SW 1271 (cell line): ENCODE data around the gene TMEFF1.
"Not testable (repeated sequence)": the region's sequence is repeated elsewhere in the genome, so short reads cannot be mapped to it uniquely, and the experiment has no call there.

Source experiments
- DNase-seq, 2 experiments: peaks; one replicate each; lab custom pipeline; 2025; lab: John Stamatoyannopoulos, UW

Gene TMEFF1

DNA sequence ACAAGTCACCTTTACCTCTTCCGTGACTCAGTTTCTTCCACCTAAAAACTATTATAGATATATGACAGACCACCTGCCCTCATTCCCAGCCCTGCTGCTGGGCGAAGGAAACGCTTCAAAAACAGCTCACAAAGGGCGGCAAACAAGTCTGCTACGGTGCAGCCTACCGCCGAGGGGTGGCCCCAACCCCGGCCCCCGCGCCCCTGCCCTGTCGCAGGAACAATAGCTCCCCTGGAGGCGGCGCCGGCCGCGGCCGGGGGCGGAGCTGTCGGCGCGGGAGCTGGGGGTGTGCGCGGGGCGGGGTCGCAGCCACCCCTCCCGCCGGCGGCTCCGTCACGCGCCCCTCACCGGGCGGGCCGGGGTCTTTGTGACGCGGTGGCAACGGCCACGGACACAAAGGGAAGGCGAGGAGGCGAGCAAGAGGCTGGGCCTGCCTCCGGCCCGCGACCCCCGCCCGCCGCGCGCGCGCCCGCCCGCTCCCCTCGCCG is at the start of gene TMEFF1:
Gene TMEFF1 (plus strand): TSS at position 362 of the 488 bp plus-strand sequence. CDS start 396 bp downstream, outside the sequence.
- DNase-seq, result no peak

DNA sequence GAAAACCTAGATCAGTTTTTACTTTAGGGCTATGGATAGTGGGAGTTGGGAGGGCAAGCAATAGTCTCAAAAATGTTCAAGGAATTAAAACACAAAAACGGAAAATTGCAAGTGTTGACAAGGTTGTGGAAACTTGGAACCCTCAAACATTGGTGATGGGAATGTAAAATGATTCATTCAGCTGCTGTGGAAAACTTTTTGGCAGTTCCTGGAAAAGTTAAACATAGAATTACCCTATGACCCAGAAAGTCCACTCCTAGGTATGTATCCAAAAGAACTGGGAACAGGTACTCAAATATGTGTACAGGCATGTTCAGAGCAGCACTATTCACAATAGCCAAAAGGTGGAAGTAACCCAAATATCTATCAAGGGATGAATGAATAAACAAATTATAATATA is 47.2 kb upstream of the TMEFF1 start:
- no peak for DNase-seq

- DNase-seq, result peak in 1 of 2 experiments; percentile 44
These were observed 46.8 kb upstream of the TMEFF1 start for GRCh38 chr9:100426189-100426529.

DNA sequence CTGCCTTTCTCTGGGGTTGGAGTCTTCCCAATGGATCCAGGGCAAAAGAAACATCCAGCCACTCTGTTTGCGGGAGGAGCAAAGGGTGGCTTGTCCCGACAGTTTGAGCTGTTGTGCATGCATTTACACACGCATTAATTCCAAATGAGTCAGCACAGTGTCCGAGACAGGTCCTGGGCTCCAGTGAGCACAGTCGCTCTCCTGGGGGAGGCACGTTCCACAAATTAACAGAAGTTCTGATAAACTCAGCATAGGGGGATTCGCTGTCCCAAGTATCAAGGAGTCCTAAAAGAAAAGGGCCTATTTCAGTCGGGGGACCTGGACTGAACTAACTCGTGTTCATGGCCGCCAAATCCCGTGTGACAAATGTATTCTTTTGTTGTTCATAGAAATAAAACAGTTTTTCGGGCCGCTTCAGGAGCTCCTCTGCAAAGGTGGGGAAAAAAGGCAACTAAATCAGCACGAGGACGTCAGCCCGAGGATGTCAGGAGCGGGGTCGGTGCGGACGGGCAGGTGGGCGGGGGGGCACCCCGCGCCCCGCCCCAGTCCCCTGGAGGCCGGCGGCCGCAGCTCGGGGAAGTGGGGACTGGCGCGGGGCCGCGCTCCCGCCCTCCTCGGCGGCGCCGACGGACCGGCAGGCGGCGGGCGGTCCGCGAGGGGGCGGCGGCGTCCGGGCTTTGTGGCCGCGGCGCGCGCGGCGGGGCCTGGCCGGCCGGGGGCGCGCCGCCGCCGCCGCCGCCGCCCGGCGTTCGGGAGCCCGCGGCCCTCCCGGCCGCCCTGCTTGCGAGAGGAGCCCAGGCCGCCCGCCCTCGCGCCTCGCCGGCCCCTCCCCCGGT is 46.2 kb upstream of the TMEFF1 start, which contains the start of gene MSANTD3:
Gene MSANTD3 (plus strand): TSS at position 614 of the 836 bp plus-strand sequence. CDS start 14,796 bp downstream, outside the sequence.
- DNase-seq, result peak; percentile 60 to 74

- DNase-seq, result peak; percentile 73 to 75
These were observed 45.3 kb upstream of the TMEFF1 start for GRCh38 chr9:100427366-100428263.

DNA sequence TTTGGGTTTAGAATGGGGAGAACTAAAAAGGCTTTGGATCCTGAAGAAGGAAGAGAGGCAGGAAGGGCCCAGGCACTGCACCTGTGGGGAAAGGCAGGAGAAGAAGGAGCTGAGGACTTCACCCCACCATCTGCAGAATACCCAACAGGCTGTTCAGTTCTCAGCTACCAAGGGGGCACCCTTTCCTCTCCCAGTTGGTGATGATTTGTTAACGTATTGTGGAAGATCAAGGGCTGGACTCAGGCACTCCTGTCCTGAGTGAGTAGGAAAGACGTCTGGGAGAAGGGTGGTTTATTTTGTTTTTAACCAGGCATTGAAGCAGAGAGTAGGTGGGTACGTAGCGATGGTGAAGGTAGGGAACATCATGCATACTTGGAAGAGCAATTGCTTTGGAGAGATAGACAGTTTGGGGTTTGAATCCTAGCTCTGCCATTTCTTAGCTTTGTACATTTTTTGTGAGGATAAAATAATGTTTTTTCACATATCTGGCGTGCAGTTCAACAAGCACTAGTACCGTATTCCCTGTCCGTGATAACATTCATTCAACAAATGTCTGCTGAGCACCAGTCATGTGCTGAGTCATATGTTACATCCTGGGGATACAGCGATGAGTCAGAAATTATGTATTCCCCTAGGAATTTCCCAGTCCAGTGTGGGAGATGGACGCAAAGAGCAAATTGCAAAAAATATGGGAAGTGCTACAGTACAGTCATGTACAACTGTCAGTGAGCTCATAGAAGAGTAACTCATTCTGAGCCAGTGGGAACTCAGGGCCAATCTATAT is 43.9 kb upstream of the TMEFF1 start:
- peak; percentile 92 to 99 for DNase-seq

DNA sequence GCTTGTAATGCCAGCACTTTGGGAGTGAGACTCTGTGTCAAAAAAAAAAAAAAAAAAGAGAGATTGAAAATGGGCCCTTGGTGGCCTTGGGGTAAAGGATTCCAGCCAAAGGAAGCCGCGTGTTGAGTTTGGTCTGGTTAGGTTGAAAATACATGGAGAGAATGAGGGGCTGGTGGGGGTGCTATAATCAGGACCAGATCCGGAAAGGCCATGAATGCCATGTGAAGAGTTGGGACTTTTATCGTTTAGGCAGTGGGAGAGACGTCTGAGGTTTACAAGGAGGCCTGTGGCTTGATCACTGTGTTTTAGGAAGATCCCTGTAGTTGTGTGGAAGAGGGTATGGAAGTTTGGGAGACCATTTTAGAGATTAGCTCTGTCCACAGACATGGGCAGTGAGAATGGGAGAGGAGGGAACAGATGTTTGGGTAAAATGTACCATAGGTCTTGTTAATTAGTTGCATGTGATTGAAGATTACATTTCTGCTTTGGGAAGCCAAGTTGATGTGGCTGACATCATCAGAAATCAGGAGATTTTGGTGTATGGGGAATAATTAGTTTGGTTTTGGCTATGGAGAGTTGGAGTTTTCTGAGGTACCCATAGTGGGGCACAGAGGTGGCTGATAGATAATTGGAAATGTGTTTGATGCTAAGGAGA is 42.5 kb upstream of the TMEFF1 start:
- no peak for DNase-seq

DNA sequence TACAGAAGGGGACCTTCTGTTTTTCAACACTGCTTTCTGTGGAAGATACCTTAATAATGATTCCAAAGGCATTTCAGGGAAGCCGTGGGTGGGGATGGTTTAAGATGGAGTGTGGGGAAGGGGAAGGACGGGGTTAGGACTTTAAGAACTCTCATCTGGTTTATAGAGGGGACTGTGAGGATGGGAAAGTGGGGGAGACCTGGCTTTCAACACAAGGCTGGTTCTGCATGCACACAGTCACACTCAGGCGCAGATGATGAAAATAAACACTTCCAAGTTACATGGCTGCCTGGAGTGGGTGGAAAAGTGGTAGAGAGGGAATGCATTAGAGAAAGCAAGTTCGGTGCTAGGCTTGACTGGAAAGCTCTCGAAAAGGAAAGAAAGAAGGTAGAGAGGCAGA is 41.1 kb upstream of the TMEFF1 start:
- DNase-seq, result no peak

- no peak for DNase-seq
These were observed 40.2 kb upstream of the TMEFF1 start for GRCh38 chr9:100432736-100433135.

DNA sequence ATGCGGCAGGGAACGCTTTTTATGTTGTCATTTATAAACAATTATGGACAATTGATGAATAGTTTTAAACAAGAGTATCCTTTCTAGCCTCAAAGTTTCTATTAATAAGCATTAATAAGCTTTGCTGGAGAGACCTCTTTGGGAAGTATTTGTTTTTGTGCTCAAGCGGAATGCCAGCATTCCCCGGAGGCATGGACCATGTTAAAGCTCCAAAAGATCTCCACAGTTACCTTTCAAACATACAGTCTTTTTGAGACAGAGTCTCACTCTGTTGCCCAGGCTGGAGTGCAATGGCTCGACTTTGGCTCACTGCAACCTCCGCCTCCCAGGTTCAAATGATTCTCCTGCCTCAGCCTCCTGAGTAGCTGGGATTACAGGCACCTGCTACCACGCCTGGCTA is 36.4 kb upstream of the TMEFF1 start:
- DNase-seq, result no peak

DNA sequence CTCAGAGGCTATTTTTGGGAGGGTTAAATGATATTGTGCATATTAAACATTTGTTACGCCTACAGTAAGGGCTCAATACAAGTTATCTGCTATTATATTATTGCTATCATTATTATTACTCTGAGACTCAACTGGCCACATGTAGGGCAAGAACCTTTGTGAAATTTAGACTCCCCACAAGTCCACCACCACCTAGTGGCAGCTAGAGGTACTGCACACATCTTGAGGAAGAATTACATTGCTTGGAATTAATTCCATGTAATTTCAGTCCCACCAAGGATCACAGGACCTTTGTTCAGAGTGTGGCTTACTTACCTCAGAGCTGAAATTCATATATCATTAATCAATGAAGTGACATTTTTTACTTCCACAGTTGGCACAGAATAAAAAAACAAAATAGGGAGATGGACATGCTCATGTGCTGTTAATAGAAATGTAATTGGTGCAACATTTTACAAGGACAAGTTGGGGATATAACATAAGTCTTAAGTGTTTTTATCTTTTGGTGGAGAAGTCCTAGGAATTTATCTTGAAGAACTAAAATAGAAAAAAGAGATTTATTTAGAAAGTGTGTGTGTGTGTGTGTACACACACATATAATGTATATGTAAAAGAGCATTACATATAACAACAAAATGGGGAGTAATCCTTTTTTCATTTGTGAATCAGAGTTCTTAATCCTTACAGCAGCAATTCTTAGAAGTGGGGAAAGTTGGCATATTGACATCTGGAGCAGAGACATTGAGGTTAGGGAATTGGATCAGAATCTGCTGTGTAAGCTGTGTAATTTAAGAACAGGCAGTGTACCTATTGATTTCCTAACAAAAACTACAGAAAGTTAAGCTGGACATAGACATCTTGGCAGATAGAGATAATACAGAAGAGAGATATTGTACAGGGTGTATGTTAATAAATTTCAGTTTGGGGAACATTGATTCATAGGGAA is 34.8 kb upstream of the TMEFF1 start:
- DNase-seq, result peak; percentile 51 to 80

DNA sequence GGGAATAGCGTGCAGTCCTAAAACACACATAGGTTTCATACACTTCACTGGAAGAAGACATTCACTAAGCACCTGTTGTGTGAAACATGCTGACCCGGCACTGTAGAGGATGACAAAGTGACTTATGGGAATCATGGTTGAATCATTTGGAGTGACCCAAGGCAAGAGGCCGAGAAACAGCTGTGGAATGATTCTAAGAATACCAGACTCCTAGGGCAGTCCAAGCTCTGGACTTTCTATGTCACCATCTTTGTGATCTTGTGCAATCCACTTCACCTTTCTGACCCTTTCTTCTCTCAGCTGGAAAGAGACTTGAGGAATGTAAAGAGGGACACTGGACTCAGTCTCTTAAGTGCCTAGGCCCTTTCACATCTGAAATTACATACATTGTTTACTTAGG is 32.9 kb upstream of the TMEFF1 start:
- DNase-seq, result peak in 1 of 2 experiments; percentile 46

DNA sequence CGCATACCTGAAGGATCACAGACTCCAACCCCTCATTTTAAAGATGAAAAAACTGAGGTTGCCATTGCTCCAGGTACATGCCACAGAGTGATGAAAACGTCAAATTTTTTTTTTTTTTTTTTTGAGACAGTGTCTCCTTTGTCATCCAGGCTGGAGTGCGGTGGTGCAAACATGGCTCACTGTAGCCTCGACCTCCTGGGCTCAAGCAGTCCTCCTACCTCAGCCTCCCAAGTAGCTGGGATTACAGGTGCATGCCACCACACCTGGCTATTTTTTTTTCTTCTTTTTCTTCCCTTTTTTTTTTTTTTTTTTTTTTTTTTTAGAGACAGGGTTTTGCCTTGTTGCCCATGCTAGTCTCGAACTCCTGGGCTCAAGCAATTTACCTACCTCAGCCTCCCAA is 32.5 kb upstream of the TMEFF1 start:
- not testable (repeated sequence) for DNase-seq

GRCh38 chr9:100441911-100442361 is 31.0 kb upstream of the TMEFF1 start:
- DNase-seq, result no peak

DNA sequence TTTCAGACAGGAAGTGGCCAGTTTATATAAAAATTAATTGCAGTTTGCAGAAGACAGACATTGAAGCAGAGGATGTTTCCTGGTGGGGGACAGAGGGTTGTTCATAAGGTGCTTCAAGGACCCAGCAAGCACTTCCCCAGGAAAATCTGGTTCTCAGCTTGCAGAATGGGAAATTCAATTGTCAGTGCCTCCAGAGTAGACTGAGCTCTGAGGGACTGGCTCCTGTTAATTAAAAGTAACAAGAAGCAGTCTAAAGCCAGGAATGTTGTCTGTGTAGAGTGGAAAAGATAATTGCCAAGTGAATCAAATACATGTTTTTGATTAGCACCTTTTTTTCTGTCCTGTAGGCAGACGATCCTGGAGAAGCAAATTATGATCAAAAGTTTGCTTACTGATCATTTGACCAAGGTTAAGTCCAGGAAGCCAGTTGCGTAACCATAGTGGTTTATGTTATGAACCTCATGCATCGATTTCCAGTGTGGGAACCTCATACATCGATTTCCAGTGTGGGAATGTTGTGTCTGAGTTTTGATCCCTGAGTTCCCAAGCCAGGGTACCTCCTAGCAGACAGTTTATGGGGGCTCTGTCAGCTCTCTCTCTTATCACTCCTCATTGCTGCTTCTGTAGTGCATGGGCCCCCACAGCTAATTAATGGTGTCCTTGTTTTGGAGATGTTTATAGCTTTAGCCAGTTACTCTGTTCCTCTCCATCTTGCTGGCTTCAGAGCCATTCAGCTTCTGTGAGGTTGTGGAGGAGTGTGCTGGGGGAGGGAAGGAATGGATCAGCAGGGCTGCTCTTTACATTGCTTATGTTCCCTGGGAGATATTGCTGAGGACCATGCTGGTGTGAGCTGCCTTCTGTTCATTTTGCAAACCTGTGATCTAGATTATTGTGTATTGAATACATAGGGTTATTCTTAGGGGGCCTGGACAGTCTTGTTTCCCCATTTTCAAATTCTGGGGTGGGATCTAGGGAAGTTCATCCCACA is 28.9 kb upstream of the TMEFF1 start:
- no peak for DNase-seq

GRCh38 chr9:100445161-100445902 is 27.6 kb upstream of the TMEFF1 start:
- no peak for DNase-seq

GRCh38 chr9:100445903-100446549 is 26.9 kb upstream of the TMEFF1 start:
- no peak for DNase-seq

DNA sequence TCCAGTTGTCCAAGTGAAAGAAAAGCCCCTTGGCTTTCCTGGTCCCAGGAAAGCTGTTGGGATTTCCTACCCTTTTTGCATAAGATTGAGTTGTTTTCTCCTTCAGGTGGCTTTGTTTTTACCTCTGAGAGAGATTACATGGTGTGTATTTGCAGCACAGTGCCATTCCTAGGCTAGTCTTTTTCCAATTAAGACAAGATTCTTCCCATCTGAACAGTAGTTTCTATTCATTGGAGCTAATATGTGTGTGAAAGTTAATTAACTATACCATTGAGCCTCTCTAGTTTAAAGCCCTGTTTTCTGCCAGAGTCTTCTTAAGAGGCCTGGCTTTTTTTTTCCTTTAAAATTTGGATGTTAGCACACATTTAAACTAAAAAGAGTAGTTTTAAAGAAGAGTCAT is 25.9 kb upstream of the TMEFF1 start:
- no peak for DNase-seq
